Memory B cell (primary cell): ENCODE results near the gene MUC5B.

Experiments used
- ATAC-seq: fragments of 150-1000 bp; cut with Tn5 transposase; 2 replicates; pipeline ENCODE4 v1.10.0; 2021; ENCODE audit warnings: low read depth, mild to moderate bottlenecking, moderate library complexity
- DNase-seq, 2 donors: peaks; one replicate each; pipeline ENCODE4 v3.0.0; 2022; ENCODE audit warnings: low spot score in 2 of 2
- H3K27ac Mint-ChIP-seq: one replicate; pipeline ENCODE4 v1.8.0; 2022; ENCODE audit warnings: mild to moderate bottlenecking, moderate library complexity, mixed read lengths
- H3K27me3 Mint-ChIP-seq: one replicate; pipeline ENCODE4 v1.8.0; 2022; ENCODE audit warnings: mixed read lengths
- H3K36me3 Mint-ChIP-seq: one replicate; pipeline ENCODE4 v1.8.0; 2022; ENCODE audit warnings: mild to moderate bottlenecking, mixed read lengths
- H3K4me1 Mint-ChIP-seq: one replicate; pipeline ENCODE4 v1.8.0; 2022; ENCODE audit warnings: mixed read lengths
- H3K4me3 Mint-ChIP-seq: one replicate; pipeline ENCODE4 v1.8.0; 2022; ENCODE audit warnings: mild to moderate bottlenecking, moderate library complexity, mixed read lengths
- H3K9me3 Mint-ChIP-seq: one replicate; pipeline ENCODE4 v1.8.0; 2022; ENCODE audit warnings: mixed read lengths

MUC5B gene

GRCh38 chr11:1302041-1302460 is 79.2 kb downstream of the MUC5B start:
- DNase-seq (no peak), ATAC-seq (no peak)
- H3K9me3 Mint-ChIP-seq: no peaks in the 10 kb centered on the region
- H3K36me3 Mint-ChIP-seq: peaks cover 2% of the 10 kb centered on the region
- H3K4me3 Mint-ChIP-seq: no peak overlapping the region
- H3K27me3 Mint-ChIP-seq: no peaks in the 10 kb centered on the region
- H3K27ac Mint-ChIP-seq: no peak overlapping the region
- peaks cover 14% of the 10 kb centered on the region for H3K4me1 Mint-ChIP-seq

DNA sequence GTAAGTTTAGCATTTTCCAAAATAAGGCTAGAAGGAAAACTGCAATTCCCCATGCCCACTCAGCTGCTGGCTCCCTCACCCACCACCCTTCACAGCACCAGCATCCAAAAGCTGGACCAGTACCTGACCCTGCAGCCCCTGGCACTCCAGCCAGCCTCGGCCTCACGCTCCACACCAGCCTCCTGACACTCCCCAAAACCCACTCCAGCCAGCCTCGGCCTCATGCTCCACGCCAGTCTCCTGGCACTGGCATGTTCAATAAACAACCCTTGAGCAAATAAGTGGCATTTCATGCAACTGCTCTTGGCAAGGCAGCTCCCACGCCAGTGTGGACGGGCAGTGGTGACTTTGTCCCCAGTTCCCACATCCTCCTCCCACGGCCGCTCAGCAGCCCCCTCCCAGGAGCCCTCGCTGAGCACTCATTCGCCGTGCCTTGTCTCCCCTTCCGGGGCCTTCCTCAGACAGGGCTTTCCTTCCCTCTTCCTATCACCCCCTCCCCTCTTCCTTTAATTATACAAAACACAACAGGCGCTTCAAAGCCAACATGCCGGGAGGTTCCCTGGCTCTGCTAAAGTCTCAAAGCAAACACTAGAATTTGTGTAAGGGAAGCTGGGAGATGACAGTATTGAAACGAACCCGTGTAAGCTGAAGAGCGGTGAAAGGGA is 79.7 kb downstream of the MUC5B start:
- DNase-seq (no peak), ATAC-seq (no peak)
- Mint-ChIP-seq H3K4me3 (no peak overlapping the region), H3K36me3 (peaks cover 2% of the 10 kb centered on the region), H3K27me3 (no peaks in the 10 kb centered on the region), H3K9me3 (no peaks in the 10 kb centered on the region), H3K27ac (no peak overlapping the region), H3K4me1 (peaks cover 20% of the 10 kb centered on the region)

DNA sequence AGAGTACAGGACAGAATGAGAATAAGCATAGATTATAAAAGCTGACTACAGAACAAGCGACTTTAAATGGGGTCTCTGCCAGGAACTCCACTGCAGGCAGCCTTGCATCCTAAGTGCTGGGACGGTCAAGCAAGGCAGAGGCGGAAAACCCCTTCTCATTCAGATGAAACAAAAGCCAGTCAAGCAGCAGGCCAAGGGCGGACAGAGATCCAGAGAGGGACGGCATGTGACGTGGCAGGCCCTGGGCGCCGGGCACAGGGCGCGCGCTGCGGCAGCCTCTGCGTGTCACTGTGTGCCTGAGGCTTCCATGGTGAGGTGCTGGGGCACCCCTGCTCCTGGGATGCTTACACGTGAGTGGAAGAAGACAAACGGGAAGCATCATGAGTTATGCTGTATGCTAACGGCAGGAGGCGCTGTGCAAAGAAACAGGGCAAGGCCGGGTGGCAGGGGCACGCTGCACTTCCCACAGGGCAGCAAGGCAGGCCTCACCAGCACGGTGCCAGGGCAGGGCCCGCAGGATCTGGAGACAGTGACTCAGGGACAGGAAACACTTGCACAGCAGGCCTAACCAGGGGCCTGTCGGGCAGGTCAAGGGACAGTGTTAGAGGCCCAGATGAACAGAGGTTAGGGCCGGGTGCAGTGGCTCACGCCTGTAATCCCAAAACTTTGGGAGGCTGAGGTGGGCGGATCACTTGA is 80.4 kb downstream of the MUC5B start:
- H3K4me3 Mint-ChIP-seq: no peak overlapping the region
- ATAC-seq (no peak), DNase-seq (no peak)
- peaks cover 2% of the 10 kb centered on the region for H3K36me3 Mint-ChIP-seq
- no peak overlapping the region for H3K27ac Mint-ChIP-seq
- no peaks in the 10 kb centered on the region for H3K9me3 Mint-ChIP-seq
- no peaks in the 10 kb centered on the region for H3K27me3 Mint-ChIP-seq
- peaks cover 23% of the 10 kb centered on the region for H3K4me1 Mint-ChIP-seq

DNA sequence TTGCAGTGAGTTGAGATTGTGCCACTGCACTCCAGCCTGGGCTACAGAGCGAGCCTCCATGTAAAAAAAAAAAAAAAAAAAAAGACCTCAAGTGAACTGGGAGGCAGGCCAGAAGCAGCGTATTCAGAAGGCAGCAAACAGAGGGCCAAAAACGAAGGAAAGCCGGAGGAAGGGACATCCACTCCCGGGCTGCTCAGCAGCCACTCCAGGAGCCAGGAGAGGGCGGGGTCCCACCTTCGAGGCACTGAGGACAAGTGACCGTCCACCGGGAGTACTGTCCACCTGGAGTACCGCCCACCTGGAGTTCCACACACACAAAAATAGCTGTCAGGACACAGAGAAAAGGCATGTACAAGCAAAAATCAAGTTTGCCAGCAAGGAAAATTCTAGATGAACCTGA is 81.1 kb downstream of the MUC5B start:
- ATAC-seq: no peak
- Mint-ChIP-seq H3K9me3 (no peaks in the 10 kb centered on the region), H3K27me3 (no peaks in the 10 kb centered on the region), H3K27ac (no peak overlapping the region), H3K36me3 (peaks cover 2% of the 10 kb centered on the region), H3K4me3 (no peak overlapping the region), H3K4me1 (peaks cover 27% of the 10 kb centered on the region)
- no peak for DNase-seq

GRCh38 chr11:1304380-1304779 is 81.5 kb downstream of the MUC5B start:
- H3K27me3 Mint-ChIP-seq: no peaks in the 10 kb centered on the region
- no peaks in the 10 kb centered on the region for H3K9me3 Mint-ChIP-seq
- H3K27ac Mint-ChIP-seq: no peak overlapping the region
- ATAC-seq: no peak
- peak in 1 of 2 donors; percentile 7 for DNase-seq
- peaks cover 2% of the 10 kb centered on the region for H3K36me3 Mint-ChIP-seq
- H3K4me3 Mint-ChIP-seq: no peak overlapping the region
- peaks cover 27% of the 10 kb centered on the region for H3K4me1 Mint-ChIP-seq

GRCh38 chr11:1305063-1305495 is 82.2 kb downstream of the MUC5B start:
- ATAC-seq (no peak), DNase-seq (peak in 1 of 2 donors; percentile 9)
- peaks cover 2% of the 10 kb centered on the region for H3K36me3 Mint-ChIP-seq
- no peaks in the 10 kb centered on the region for H3K9me3 Mint-ChIP-seq
- H3K4me1 Mint-ChIP-seq: peaks cover 26% of the 10 kb centered on the region
- H3K27me3 Mint-ChIP-seq: no peaks in the 10 kb centered on the region
- H3K4me3 Mint-ChIP-seq: no peak overlapping the region
- H3K27ac Mint-ChIP-seq: no peak overlapping the region

DNA sequence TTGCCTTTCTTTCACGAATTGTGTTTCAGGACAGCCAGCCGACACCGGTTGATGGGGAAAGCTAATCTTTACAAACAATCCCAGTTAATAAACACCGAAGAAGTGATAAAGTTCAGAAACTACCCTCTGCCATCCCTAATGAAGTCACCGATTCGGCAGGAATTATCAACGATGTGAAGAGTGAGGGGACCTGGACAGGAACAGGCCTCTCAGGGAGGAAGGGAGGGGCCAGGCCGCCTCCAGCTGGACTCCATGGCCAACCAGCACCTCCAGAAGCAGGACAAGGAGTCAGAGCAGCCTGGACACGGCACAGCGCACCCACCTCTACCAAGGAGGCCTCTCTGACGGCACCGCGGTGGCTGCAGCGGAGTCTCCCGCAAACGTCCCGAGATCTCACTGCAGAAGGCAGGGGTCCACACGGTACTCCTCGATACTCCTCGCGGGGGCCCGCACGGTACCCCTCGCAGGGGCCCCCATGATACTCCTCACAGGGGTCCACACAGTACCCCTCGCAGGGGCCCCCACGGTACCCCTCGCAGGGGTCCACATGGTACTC is 82.7 kb downstream of the MUC5B start:
- H3K27ac Mint-ChIP-seq: no peak overlapping the region
- H3K4me1 Mint-ChIP-seq: peaks cover 27% of the 10 kb centered on the region
- ATAC-seq (no peak), DNase-seq (peak in 1 of 2 donors; percentile 11)
- no peaks in the 10 kb centered on the region for H3K27me3 Mint-ChIP-seq
- H3K36me3 Mint-ChIP-seq: peaks cover 2% of the 10 kb centered on the region
- no peaks in the 10 kb centered on the region for H3K9me3 Mint-ChIP-seq
- no peak overlapping the region for H3K4me3 Mint-ChIP-seq

- H3K27me3 Mint-ChIP-seq: no peaks in the 10 kb centered on the region
- ATAC-seq (no peak), DNase-seq (no peak)
- H3K4me1 Mint-ChIP-seq: peaks cover 35% of the 10 kb centered on the region
- no peaks in the 10 kb centered on the region for H3K9me3 Mint-ChIP-seq
- peak overlapping the region; percentile 44 for H3K4me3 Mint-ChIP-seq
- H3K27ac Mint-ChIP-seq: peak overlapping the region; percentile 87
- peaks cover 2% of the 10 kb centered on the region for H3K36me3 Mint-ChIP-seq
These were observed 83.6 kb downstream of the MUC5B start for GRCh38 chr11:1306186-1307162.

DNA sequence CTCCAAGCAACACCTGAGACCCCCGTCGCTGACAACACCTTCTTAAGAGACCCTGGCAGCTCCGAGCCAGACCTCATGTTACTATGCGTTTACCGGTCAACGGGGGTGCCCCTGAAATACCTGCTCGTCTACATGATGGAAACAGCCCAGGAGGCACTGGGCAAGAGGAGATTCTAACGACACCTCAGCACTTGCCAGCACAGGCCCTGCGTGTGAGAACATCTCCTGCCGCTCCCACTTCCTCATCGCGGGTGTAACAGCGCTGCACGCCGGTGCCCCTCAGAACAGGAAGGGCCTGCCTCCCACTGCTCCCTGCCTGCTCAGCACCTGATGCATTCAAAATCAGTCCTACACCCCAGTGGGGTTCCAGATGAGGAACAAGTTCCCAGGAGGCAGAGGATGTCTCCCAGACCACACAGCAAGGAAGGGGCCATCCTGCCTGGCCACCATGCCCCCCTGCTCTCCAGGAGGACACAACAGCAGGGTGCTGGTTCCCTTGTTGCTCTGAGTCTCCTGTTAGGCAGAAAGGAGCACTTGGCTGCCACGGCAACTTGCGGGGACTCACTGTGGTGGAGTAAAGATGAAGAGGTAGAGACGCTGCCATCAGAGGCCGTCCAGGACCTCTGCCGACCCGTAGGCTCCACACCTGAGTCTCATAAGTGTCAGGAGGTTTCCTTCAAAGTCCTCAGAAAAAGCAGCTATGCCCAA is 84.5 kb downstream of the MUC5B start:
- DNase-seq: peak in 1 of 2 donors; percentile 32
- Mint-ChIP-seq H3K27me3 (no peaks in the 10 kb centered on the region), H3K4me3 (peak overlapping the region; percentile 44), H3K36me3 (peaks cover 2% of the 10 kb centered on the region), H3K4me1 (peaks cover 36% of the 10 kb centered on the region), H3K9me3 (no peaks in the 10 kb centered on the region), H3K27ac (peak overlapping the region; percentile 87)
- no peak for ATAC-seq

DNA sequence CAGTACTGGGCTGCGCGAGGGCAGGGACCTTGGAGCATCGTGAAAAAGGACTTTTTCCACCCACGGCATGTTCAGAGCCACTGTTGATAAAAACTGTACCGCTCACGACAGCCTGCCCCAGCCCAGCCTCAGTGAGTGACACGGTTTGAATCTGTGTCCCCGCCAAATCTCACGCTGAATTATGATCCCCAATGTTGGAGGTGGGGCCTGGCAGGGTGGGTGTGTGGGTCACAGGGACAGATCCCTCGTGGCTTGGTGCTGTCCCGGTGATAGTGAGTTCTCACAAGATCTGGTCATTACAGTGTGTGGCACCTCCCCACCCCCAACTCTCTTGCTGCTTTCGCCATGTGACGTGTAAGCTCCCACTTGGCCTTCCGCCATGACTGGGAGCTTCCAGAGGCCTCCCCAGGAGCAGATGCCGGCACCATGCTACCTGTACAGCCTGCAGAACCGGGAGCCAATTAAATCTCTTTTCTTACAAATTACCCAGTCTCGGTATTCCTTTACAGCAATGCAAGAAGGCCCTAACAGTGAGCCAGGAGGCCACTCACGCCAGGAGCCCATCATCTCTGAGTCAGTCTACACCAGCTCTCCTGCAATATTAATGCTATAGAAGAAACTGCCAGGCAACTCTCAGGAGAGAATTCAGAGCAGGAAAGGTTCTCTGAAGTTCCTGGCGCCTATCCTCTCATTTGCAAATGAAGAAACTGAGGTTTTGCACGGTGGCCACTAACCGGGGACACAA is 85.3 kb downstream of the MUC5B start:
- Mint-ChIP-seq H3K27me3 (no peaks in the 10 kb centered on the region), H3K27ac (peak overlapping the region; percentile 87), H3K4me3 (peak overlapping the region; percentile 78), H3K36me3 (peaks cover 2% of the 10 kb centered on the region), H3K4me1 (peaks cover 32% of the 10 kb centered on the region), H3K9me3 (no peaks in the 10 kb centered on the region)
- DNase-seq (no peak), ATAC-seq (no peak)

- H3K36me3 Mint-ChIP-seq: peaks cover 2% of the 10 kb centered on the region
- peak overlapping the region; percentile 98 for H3K27ac Mint-ChIP-seq
- H3K9me3 Mint-ChIP-seq: no peaks in the 10 kb centered on the region
- peak overlapping the region; percentile 84 for H3K4me3 Mint-ChIP-seq
- H3K27me3 Mint-ChIP-seq: no peaks in the 10 kb centered on the region
- peaks cover 32% of the 10 kb centered on the region for H3K4me1 Mint-ChIP-seq
- DNase-seq (peak in 1 of 2 donors; percentile 58), ATAC-seq (peak; percentile 13)
These were observed 86.1 kb downstream of the MUC5B start for GRCh38 chr11:1308743-1309497.
